ENCODE data around the gene BCKDHA.
A peak's percentile ranks its signal among the peaks of the same experiment; 100 is the strongest.

The BCKDHA gene

GRCh38 chr19:41397086-41398049 lies at the start of gene BCKDHA, which contains the start of gene EXOSC5:
BCKDHA (plus strand) TSS chr19:41397818; CDS start chr19:41397828, 10 bp downstream.
EXOSC5 (minus strand) TSS chr19:41397359; CDS start chr19:41397328, 31 bp downstream.
- DNase-seq (ENCODE audit: low read depth in 2 of 2, low spot score in 1 of 2) = peak; percentile 91 to 98

- no peak for DNase-seq (ENCODE audit: low read depth in 2 of 2, low spot score in 1 of 2)
These were observed 46.8 kb upstream of the BCKDHA start for GRCh38 chr19:41350735-41351338.

- DNase-seq (ENCODE audit: low read depth in 2 of 2, low spot score in 1 of 2) = peak; percentile 56 to 68
These were observed 46.0 kb upstream of the BCKDHA start for GRCh38 chr19:41351339-41352245.

GRCh38 chr19:41352279-41352608 lies 45.4 kb upstream of the BCKDHA start:
- no peak for DNase-seq (ENCODE audit: low read depth in 2 of 2, low spot score in 1 of 2)

- DNase-seq (ENCODE audit: low read depth in 2 of 2, low spot score in 1 of 2) = peak; percentile 43 to 61
These were observed 44.8 kb upstream of the BCKDHA start for GRCh38 chr19:41352609-41353465.

GRCh38 chr19:41353466-41354342 lies 43.9 kb upstream of the BCKDHA start, which contains the start of gene TGFB1:
TGFB1 (minus strand) TSS chr19:41353922; CDS start chr19:41353044, 878 bp downstream.
- peak; percentile 91 to 92 for DNase-seq (ENCODE audit: low read depth in 2 of 2, low spot score in 1 of 2)

GRCh38 chr19:41354343-41354953 lies 43.2 kb upstream of the BCKDHA start:
- no peak for DNase-seq (ENCODE audit: low read depth in 2 of 2, low spot score in 1 of 2)

GRCh38 chr19:41355035-41355434 lies 42.6 kb upstream of the BCKDHA start:
- no peak for DNase-seq (ENCODE audit: low read depth in 2 of 2, low spot score in 1 of 2)

GRCh38 chr19:41355802-41356201 lies 41.8 kb upstream of the BCKDHA start:
- DNase-seq (ENCODE audit: low read depth in 2 of 2, low spot score in 1 of 2) = no peak

GRCh38 chr19:41356984-41357739 lies 40.5 kb upstream of the BCKDHA start:
- DNase-seq (ENCODE audit: low read depth in 2 of 2, low spot score in 1 of 2) = no peak

- DNase-seq (ENCODE audit: low read depth in 2 of 2, low spot score in 1 of 2) = no peak
These were observed 39.9 kb upstream of the BCKDHA start for GRCh38 chr19:41357746-41358145.

GRCh38 chr19:41359741-41360140 lies 37.9 kb upstream of the BCKDHA start:
- no peak for DNase-seq (ENCODE audit: low read depth in 2 of 2, low spot score in 1 of 2)

GRCh38 chr19:41362143-41362847 lies 35.3 kb upstream of the BCKDHA start:
- no peak for DNase-seq (ENCODE audit: low read depth in 2 of 2, low spot score in 1 of 2)

- DNase-seq (ENCODE audit: low read depth in 2 of 2, low spot score in 1 of 2) = no peak
These were observed 34.3 kb upstream of the BCKDHA start for GRCh38 chr19:41363371-41363752.

- peak; percentile 95 for DNase-seq (ENCODE audit: low read depth in 2 of 2, low spot score in 1 of 2)
These were observed 33.7 kb upstream of the BCKDHA start, which contains the start of gene B9D2 for GRCh38 chr19:41363753-41364523. B9D2 (minus strand) TSS chr19:41364149; CDS start chr19:41363519, 630 bp downstream.

- no peak for DNase-seq (ENCODE audit: low read depth in 2 of 2, low spot score in 1 of 2)
These were observed 32.9 kb upstream of the BCKDHA start for GRCh38 chr19:41364524-41365391.

Measured in stimulated activated CD8-positive, alpha-beta memory T cell treated with anti-CD3 and anti-CD28 coated beads, Interleukin-4, amount 100 ng/mL, for 1 hour (primary cell).